Peyer's patch (tissue), 4 donors: Measurements from ENCODE around the gene ESRP2.

Experiments used
- CTCF ChIP-seq, 6 experiments: fragments of 450-650 bp in 4 of 6; fragments of 200-600 bp in 2 of 6; sonication (generic) in 1 of 6; IDR thresholded peaks; one replicate each; pipeline ENCODE4 v1.5.1; 2017 to 2019; ENCODE audit warnings: antibody characterized with exemption in 6 of 6, mild to moderate bottlenecking in 3 of 6, moderate library complexity in 1 of 6
- POLR2A ChIP-seq, 2 donors: fragments of 450-650 bp; IDR thresholded peaks; one replicate each; pipeline ENCODE4 v1.5.1; 2017; ENCODE audit warnings: antibody characterized with exemption in 2 of 2, mild to moderate bottlenecking in 2 of 2, moderate library complexity in 2 of 2

GRCh38 chr16:68274441-68274840 is 38.5 kb upstream of the ESRP2 start:
- TF ChIP-seq CTCF (IDR thresholded peaks at IDR 0.05) (no peak), POLR2A (IDR thresholded peaks at IDR 0.05) (no peak)
